Femur (tissue), 1 donor: Measurements from ENCODE around the gene C22orf31.
A peak's percentile ranks its signal among the peaks of the same experiment; 100 is the strongest.

Experiments used
- DNase-seq: peaks from one replicate; pipeline ENCODE4 v3.0.0-alpha.2; 2017

The C22orf31 gene

GRCh38 chr22:29023172-29023796 lies 38.3 kb downstream of the C22orf31 start:
- DNase-seq = no peak

- no peak for DNase-seq
Observed at GRCh38 chr22:29022101-29022817, 39.4 kb downstream of the C22orf31 start.

DNA sequence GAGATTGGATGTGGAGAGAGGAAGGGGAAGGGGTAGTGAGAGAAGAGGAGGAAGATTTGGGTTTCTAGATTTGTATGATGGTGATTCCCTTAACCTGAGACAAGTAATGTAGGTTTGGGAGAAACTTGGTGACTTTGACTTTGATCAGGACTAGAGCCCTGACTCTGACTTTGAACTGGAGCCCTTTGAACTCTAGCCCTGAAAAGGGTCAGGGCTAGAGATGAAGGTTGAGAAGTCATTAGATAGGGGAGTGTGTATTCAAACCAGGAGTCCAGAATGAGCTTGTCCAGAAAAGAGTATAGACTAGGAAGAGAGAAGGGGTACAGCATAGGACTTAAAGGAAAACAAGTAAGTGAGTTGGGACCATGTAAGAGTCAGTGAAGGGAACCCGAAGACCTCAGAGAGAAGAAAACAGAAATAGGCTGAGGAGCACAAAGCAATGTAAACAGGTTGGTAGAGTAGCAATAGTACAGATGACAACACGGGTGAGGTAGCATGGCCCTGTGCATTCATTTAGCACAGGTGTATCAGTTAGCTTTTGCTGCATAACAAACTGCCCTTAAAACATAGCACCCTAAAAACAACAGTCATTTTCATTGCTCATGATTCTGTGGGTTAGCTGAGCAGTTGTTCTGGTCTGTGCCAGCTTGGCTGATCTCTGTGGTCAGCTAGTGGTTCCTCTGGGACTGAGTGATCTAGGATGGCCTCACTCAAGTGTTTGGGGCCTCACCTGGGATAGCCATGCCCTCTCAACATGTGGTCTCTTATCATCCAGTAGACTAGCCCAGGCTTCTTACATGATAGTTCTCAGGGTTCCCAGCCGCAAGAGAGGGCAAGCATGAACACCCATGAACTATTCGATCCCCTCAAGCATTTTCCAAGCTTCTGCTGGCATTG lies 43.1 kb downstream of the C22orf31 start:
- no peak for DNase-seq

DNA sequence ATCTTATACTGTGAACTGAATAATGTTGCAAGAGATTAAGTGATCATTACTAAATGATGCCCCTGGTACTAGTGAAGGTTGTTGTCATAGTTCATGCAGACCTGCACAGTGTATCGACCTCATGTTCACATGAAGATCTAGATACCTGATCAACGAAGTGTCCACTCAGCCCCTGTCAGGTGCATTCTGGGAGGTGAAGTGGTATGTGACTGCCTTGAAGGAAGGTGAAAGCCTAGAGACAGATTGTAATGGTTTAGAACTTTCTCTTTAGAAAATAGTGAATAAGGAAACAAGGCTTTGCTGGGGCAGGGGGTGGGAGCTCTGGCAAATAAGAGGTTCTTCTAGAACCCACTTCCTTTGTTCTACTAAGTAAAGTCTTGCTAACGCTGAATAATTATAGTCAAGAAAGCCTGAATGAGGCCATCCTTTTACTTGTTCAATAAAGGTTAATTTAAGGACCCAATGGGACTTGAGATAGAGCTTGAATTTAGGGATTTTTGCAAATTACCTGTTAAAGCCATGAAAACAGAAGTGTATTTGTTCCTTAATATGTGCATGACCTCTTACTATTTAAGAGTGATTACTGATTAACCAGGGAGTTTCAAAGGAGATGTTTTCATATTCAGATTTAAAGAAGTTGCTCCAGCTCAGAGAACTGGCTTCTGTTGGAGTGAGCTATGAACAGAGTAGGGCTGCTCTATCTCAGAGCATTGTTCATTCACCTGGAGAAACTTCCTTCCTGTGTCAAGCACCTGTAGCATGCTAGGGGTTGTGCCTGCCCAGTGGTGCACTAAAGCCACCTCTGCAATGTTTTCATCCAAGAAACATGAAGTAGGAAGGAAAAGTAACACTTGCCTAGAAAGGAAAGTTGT lies 45.3 kb downstream of the C22orf31 start:
- DNase-seq = no peak

- DNase-seq = no peak
Observed at GRCh38 chr22:29014773-29015172, 46.9 kb downstream of the C22orf31 start.

DNA sequence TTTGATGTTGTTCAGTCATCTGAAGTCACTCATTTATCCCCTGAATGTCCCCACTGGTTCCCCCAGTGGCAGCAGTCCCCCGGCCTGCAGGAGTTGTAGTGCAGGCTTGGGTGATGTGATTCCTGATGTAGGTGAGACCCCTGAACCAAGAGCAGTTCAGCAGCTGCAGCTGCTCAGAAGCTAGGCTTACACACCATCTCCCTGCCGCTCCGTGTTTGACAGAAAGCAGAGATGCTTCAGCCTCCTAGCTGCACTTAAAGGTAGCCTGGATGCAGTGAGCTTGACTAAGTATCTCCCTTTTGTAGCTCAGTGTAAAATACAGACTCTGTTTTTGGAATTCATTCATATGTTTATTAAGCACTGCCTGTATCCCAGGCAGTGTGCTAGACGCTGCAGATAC lies 47.3 kb downstream of the C22orf31 start:
- no peak for DNase-seq

DNA sequence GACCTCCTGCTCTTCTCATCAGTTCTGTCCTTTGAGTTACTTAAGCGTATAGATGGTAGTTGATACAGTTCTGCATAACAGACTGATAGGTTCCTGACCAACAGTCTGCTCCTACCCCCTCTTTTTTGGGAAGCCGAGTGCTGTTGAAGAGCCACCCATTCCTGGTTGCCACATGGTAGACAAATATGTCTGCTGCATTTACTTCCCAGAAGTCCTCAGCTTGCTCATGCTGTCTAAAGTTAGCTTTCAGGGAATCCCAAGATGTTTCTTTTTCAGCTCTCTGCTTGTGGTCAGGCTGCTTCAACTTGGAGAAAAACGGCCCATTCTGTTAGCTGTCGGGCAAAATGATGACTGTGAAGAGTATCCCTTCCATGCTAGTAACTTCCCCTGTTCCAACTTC lies 48.7 kb downstream of the C22orf31 start:
- no peak for DNase-seq

DNA sequence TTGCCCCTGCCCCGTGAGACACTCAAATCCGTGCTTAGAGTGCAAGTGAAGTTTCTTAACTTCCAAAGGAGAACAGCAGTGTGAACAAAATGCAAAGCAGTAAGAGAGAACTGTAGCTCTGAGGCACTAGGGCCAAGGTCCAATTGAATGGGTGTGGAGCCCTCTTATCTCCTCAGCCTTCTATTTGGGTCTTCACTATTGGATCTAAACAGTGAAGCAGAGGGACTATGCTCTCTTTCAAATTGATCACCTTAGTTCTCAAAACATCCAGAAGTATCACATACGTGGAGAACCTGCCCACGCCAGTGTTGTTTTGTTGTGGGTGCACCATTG lies 49.6 kb downstream of the C22orf31 start:
- no peak for DNase-seq

- DNase-seq = peak; percentile 58
Observed at GRCh38 chr22:29011240-29012100, 50.2 kb downstream of the C22orf31 start.

GRCh38 chr22:29009148-29009547 lies 52.5 kb downstream of the C22orf31 start:
- no peak for DNase-seq
